OCI-LY7 (cell line): ENCODE measurements around the gene PAQR4. TPM values are rescaled to one million over a fixed set of nuclear protein-coding genes. Genes with fewer than 3 reads are reported as not detected.

Experiments
- BruUV-seq: library from RNA; stranded (reverse); fragments of 400-500 nt; replicated peaks from 2 replicates; lab custom pipeline; 2021; lab: Mats Ljungman, UMichigan
- CTCF ChIA-PET: fragments of 300-600 bp; sonication (Branson Sonifier 250); formaldehyde crosslinking; loops from one replicate; lab custom pipeline; 2022; ENCODE audit warnings: antibody characterized with exemption; ENCODE audit not compliant: unreplicated experiment; lab: Charles Lee
- POLR2A ChIA-PET: fragments of 300-600 bp; sonication (Branson Sonifier 250); formaldehyde crosslinking; loops from one replicate; lab custom pipeline; 2022; ENCODE audit warnings: antibody characterized with exemption; lab: Charles Lee
- DNase-seq: peaks from one replicate; pipeline ENCODE4 v3.0.0-alpha.2; 2015; ENCODE audit warnings: low spot score
- H2AFZ ChIP-seq: fragments of 200-600 bp; sonication (generic), shearing (Covaris generic); 2 replicates; pipeline ENCODE4 v1.6.1; 2014; ENCODE audit warnings: mild to moderate bottlenecking, antibody characterized with exemption, low read length, moderate library complexity
- H3K27ac ChIP-seq: fragments of 200-600 bp; sonication (generic); 2 replicates; pipeline ENCODE4 v1.5.1; 2014; ENCODE audit warnings: mixed run types, low read depth, mild to moderate bottlenecking, moderate library complexity, low read length, inconsistent platforms; ENCODE audit not compliant: poor library complexity, severe bottlenecking
- H3K36me3 ChIP-seq: fragments of 200-600 bp; sonication (generic); 2 replicates; pipeline ENCODE4 v1.6.1; 2014; ENCODE audit warnings: mild to moderate bottlenecking, antibody characterized with exemption, low read length, moderate library complexity, mixed read lengths; ENCODE audit not compliant: insufficient read depth
- H3K4me1 ChIP-seq: fragments of 200-600 bp; sonication (generic); 2 replicates; pipeline ENCODE4 v1.5.1; 2014; ENCODE audit warnings: mild to moderate bottlenecking, low read length; ENCODE audit not compliant: insufficient read depth, poor library complexity, severe bottlenecking
- H3K4me2 ChIP-seq: fragments of 200-600 bp; sonication (generic); 2 replicates; pipeline ENCODE4 v1.6.1; 2014; ENCODE audit warnings: mild to moderate bottlenecking, low read length
- H3K4me3 ChIP-seq: fragments of 200-600 bp; sonication (generic); 2 replicates; pipeline ENCODE4 v1.5.1; 2014; ENCODE audit warnings: mild to moderate bottlenecking, low read depth, low read length; ENCODE audit not compliant: poor library complexity, severe bottlenecking
- H3K79me2 ChIP-seq: fragments of 200-600 bp; sonication (generic); 2 replicates; pipeline ENCODE4 v1.6.1; 2016; ENCODE audit warnings: low read depth, mild to moderate bottlenecking, low read length, moderate library complexity, mixed read lengths; ENCODE audit not compliant: insufficient read depth
- H3K9me2 ChIP-seq: fragments of 200-600 bp; sonication (generic); 2 replicates; pipeline ENCODE4 v1.6.1; 2016; ENCODE audit warnings: mild to moderate bottlenecking, low read length, mixed read lengths; ENCODE audit not compliant: insufficient read depth
- H3K9me3 ChIP-seq: fragments of 200-600 bp; sonication (generic); 2 replicates; pipeline ENCODE4 v1.6.1; 2014; ENCODE audit warnings: mild to moderate bottlenecking, mixed run types, low read length, mixed read lengths
- H4K20me1 ChIP-seq: fragments of 200-600 bp; sonication (generic); 2 replicates; pipeline ENCODE4 v1.6.1; 2014; ENCODE audit warnings: mild to moderate bottlenecking, antibody characterized with exemption, low read length, moderate library complexity, mixed read lengths; ENCODE audit not compliant: insufficient read depth
- CTCF ChIP-seq: fragments of 200-600 bp; sonication (generic); conservative IDR thresholded peaks from 2 replicates; pipeline ENCODE4 v1.5.1; 2014; ENCODE audit warnings: mild to moderate bottlenecking, antibody characterized with exemption, low read length, moderate library complexity, mixed read lengths
- EZH2phosphoT487 ChIP-seq: fragments of 200-600 bp; sonication (generic); IDR thresholded peaks from 2 replicates; pipeline ENCODE4 v1.6.1; 2018; ENCODE audit warnings: low read depth, borderline replicate concordance, mild to moderate bottlenecking, mixed run types, antibody characterized with exemption, low read length, moderate library complexity, mixed read lengths
- intact Hi-C: fragments of 100-400 bp; cut with micrococcal nuclease; formaldehyde crosslinking; loops from one replicate; pipeline ENCODE4 v1.10.0; 2022; ENCODE audit not compliant: unreplicated experiment
- total RNA-seq, 2 experiments: library from RNA; depleted of rRNA in 1 of 2; stranded (reverse); fragments of >200 nt in 1 of 2; shearing (Covaris generic) in 1 of 2; gene quantifications; 2 replicates each; pipeline ENCODE4 v1.2.3, GENCODE V29; 2014 to 2022

PAQR4 gene
- total RNA-seq, 2 experiments from 2014 or later: 49.1 to 59.7 TPM

GRCh38 chr16:2936436-2937011 is 32.6 kb upstream of the PAQR4 start:
- BruUV-seq: no TSS peak
- Histone ChIP-seq H3K36me3 (peaks cover 31% of the 10 kb centered on the region), H3K9me3 (no peaks in the 10 kb centered on the region), H3K27ac (no peak overlapping the region), H4K20me1 (no peaks in the 10 kb centered on the region), H2AFZ (no peak overlapping the region), H3K4me2 (no peak overlapping the region), H3K4me1 (no peaks in the 10 kb centered on the region), H3K4me3 (no peak overlapping the region), H3K79me2 (no peaks in the 10 kb centered on the region), H3K9me2 (no peaks in the 10 kb centered on the region)
- no peak for DNase-seq
- CTCF ChIA-PET: interaction anchor here (0.6 kb wide), 1 partner anchor 71 kb away, joined by 3 read pairs; no protein-coding TSS in a partner anchor
- intact Hi-C loops: no loop called here
- TF ChIP-seq EZH2phosphoT487 (no peak), CTCF (no peak)
- POLR2A ChIA-PET: no interaction called here

- Histone ChIP-seq H3K9me3 (no peaks in the 10 kb centered on the region), H3K4me2 (no peak overlapping the region), H3K9me2 (no peaks in the 10 kb centered on the region), H3K27ac (no peak overlapping the region), H3K79me2 (no peaks in the 10 kb centered on the region), H3K36me3 (peaks cover 31% of the 10 kb centered on the region), H2AFZ (no peak overlapping the region), H3K4me1 (no peaks in the 10 kb centered on the region), H4K20me1 (no peaks in the 10 kb centered on the region), H3K4me3 (no peak overlapping the region)
- ChIA-PET CTCF (no interaction called here), POLR2A (no interaction called here)
- DNase-seq: no peak
- TF ChIP-seq CTCF (no peak), EZH2phosphoT487 (no peak)
- BruUV-seq: no TSS peak
- intact Hi-C loops: no loop called here
These were observed 32.0 kb upstream of the PAQR4 start for GRCh38 chr16:2937170-2937569.

- H3K27ac ChIP-seq: no peak overlapping the region
- no peak overlapping the region for H3K4me2 ChIP-seq
- H2AFZ ChIP-seq: no peak overlapping the region
- no peaks in the 10 kb centered on the region for H3K79me2 ChIP-seq
- CTCF ChIA-PET: no interaction called here
- H3K36me3 ChIP-seq: peaks cover 31% of the 10 kb centered on the region
- H3K9me2 ChIP-seq: no peaks in the 10 kb centered on the region
- H3K4me1 ChIP-seq: no peaks in the 10 kb centered on the region
- no peaks in the 10 kb centered on the region for H3K9me3 ChIP-seq
- H4K20me1 ChIP-seq: no peaks in the 10 kb centered on the region
- H3K4me3 ChIP-seq: no peak overlapping the region
- POLR2A ChIA-PET: no interaction called here
- DNase-seq: no peak
- TF ChIP-seq CTCF (no peak), EZH2phosphoT487 (no peak)
- intact Hi-C loops: no loop called here
- no TSS peak for BruUV-seq
These were observed 30.9 kb upstream of the PAQR4 start for GRCh38 chr16:2938206-2938605.
